ENCODE results near the gene TAP2.
"Not testable (repeated sequence)": the region's sequence is repeated elsewhere in the genome, so short reads cannot be mapped to it uniquely, and the experiment has no call there.

The TAP2 gene

DNA sequence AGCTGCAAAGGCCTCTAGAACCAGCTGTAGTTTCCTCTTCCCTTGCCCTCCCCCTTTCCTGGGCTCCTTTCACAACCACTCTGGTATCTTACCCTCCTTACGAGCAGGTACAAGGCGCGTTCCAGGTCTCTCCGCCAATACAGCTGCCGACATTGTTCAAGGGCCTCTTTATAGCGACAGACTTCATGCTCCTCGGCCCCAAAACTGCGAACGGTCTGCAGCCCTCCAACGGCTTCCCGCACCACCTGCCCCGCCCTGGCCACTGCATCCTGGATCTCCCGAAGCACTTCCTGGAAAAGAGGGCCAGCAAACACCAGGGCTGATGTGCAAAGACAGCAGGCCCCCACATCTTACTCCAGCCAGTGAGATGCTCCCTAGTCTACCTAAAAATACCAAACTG lies 6.0 kb downstream of the TAP2 start:
- DNase-seq: no peak

DNA sequence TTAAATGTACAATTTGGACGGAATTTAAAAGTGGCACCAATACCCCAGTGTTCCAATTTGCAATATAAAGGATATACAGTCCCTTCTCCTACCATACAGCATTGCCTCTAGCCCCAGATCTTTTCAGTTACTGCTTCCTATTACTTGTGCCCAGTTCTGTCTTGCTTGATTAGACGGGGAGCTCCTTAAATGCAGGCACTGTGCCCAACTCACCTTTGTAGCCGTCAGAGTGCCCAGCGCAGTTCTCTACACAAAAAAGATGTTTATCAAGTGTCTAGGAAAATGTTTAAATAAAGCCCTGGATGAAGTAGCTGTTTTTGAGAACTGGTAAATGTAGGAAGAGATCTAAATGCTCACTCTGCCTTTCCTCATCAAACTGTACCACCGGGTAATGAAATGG lies 7.6 kb downstream of the TAP2 start:
- no peak for DNase-seq

DNA sequence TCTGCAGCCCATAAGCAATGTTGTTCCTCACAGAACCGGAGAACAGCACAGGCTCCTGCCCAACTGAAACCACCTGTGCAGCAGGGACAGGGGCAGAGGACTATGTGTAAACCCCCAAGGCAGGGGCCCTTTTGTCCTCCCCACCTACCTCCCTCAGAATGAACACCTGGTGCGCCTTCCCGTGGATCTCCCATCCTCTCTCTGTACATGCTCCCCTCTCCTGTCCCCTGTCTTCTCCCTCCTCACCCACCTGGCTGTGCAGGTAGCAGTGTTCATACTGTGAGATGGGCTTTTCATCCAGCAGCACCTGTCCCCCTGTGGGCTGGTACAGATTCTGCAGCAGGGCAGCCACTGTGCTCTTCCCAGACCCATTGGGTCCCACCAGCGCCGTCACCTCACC lies 8.5 kb downstream of the TAP2 start:
- no peak for DNase-seq

DNA sequence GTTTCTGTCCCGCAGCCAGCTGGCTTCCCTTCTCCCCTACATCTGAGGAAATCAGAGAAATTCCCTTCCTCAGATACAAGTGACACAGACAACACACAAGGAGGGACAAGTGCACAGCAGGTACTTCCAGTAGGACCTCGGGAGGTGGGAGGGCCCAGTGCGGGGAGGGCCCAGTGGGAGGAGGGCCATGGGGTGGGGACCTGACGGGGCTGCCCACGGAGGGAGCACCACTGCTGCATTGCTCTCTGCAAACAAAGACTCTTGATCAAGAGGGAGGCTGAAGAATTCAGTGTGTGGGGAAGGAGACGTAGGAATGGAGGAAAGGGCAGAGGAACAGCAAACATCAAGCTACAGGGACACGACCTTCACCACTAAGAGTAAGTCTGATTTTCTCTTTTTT lies 9.0 kb downstream of the TAP2 start:
- no peak for DNase-seq

DNA sequence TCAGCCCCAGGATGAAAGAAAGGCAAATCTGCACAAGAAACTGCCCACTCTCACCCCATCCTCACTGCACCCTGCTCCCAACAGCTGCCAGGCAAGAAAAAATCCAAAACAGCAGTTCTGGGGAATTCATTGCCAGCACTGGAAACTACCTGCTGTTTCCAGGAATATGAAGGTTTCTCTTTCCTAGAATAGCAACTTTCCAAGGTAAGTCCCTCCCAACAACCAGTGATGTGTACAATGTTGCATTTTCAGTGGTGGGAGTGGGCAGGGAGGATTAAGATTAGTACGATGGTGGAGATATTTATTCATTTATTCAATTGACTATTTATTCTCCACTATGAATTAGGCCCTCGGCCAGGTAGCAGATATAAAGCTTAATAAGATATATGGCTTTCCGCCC lies 11.5 kb downstream of the TAP2 start:
- no peak for DNase-seq

DNA sequence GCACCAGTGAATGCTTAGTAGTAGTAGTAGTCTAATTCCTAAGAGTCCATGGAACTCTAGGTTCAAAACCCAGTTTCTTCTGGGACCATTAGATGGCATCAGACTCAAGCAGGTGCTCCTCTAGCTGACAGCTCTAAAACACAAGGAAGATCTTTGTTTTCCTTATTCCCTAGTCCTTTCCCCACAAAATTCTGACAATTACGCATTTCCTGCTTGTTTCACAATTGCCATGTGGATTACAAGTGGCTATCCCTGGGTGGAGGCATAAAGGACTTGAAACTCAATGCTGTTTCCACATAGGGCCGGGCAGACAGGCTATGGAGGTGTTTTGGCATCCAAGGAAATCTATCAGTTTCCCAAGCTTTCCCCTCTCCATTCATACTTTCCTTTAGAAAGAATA lies 12.6 kb downstream of the TAP2 start:
- no peak for DNase-seq

DNA sequence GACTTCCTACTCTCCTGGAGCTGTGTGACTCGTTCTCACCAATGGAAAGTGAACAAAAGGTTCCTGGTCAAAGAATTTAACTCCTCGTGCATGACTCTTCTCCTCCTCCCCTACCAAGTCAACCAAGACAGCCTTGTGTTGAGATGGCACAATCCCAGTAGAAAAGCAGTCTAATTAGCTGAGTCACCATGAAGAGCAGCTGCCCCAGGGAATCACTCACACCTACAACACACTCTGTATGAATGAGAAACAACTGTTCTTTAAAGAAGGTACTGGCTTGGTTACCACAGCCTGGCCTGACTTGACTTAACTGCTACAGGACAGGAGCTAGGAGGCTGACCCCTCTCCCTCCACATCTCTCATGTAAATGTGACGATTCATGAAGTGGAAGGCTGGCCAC lies 18.8 kb downstream of the TAP2 start:
- no peak for DNase-seq

DNA sequence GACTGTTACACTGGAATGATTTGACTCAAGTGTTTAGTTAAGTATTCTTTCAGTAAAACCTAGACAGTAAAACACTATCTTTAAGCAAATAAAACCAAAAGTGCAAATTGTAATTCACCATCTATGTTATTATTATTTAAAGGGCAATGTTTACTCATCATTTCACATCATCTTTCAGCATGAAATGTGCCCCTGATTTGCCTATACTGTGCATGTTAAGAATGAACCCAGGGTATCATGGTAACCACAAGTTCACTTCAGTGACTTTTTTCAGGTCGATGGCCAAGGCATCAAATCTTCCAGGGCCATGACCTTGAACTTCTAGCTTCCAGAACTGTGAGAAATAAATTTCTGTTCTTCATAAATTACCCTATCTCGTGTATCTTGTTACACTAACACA lies 19.7 kb downstream of the TAP2 start:
- no peak for DNase-seq

DNA sequence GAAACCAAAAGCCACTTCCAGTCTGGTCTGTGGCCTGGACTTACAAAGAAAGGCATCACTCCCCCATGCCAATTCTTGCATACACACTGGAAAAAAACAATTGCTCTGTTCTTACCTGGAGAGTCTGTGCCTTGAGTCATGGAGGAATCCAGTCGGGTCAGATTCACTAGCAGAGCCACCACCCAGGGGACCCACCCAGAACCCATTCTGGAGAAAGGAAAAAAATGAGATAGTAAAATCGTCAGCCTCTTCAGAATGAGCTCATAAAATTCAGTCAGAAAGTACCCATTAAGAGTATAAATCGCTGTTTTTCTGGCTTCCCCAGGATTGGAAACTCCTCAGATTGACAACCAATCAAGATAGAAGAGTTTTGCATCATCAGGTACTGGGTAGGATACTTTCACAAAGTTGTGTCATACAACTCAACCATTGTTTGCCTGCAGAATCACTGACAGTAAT lies 21.8 kb downstream of the TAP2 start, which contains the start of gene HLA-DOB:
HLA-DOB (minus strand) TSS at position 257 of the 459 bp plus-strand sequence; CDS start at position 206, 51 bp downstream.
- no peak for DNase-seq

DNA sequence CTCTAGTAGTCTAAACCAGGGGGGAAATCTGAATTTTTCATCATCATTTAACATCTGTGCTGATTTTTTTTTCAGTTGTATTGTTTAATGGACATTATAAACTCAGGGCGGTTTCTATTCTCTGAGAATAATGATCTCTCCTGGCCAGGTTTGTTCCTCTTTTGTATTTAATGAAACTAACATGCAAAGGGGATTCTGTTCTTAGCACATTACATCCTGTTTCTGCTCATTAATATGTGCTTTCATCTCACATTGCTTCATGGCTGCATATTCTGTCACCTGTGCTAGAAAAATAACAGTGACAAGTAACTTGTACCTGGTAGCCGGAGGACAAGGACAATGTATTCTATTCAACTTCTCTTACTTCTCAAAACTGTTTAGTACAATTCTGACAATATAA lies 22.5 kb downstream of the TAP2 start:
- DNase-seq: no peak

DNA sequence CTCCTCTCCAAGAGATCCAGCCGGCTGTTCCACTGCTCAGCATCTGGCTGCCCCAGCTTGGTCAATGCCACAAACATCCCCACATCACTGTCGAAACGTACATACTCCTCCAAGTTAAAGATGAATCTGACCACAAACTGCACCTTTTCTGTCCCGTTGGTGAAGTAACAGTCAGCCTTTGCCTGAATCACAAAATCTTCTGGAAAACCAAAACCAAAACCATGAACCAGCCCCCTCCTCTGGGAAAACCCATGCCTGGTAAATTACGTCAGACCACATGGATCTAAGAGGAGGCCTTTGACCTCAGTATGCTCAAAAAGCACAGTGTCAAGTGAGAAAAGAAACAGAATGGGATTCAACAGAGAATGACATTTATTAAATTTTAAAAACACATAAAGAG lies 23.4 kb downstream of the TAP2 start:
- no peak for DNase-seq

DNA sequence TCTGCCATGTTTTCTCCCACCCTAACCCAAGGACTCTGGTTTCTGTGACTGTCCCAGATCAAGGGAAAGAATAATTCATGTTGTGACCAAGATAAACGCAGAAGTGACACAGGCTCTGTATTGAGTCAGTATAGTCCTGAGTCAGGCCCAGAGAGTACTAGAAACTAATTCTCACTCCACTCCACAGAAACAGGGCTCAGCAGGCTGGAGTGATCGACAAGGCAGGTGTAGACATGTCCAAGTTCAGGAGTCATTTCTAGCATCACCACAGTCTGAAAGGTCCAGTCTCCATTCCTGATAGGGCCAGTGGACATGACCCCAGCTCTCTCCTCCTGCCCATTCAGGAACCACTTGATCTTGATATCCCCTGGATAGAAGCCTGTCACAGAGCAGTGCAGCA lies 24.4 kb downstream of the TAP2 start:
- DNase-seq: no peak

DNA sequence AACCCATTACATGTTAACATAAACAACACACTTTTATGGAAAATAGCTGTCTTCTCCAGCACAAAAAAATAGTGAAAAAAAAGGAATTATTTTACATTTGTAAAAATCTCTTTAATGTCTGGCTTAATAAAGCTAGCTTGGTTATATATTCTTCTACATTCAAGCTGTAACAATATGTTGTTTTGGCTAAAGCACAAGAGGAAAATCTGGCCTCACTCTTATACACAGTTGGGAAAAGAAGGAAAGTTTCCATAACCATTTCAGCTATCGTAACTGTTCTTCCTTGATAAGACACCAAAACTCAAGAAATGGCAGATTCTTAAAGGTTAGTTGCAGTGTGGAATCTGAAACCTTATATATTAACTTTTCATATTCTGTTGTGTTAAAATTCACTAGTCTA lies 29.4 kb downstream of the TAP2 start:
- DNase-seq: no peak

DNA sequence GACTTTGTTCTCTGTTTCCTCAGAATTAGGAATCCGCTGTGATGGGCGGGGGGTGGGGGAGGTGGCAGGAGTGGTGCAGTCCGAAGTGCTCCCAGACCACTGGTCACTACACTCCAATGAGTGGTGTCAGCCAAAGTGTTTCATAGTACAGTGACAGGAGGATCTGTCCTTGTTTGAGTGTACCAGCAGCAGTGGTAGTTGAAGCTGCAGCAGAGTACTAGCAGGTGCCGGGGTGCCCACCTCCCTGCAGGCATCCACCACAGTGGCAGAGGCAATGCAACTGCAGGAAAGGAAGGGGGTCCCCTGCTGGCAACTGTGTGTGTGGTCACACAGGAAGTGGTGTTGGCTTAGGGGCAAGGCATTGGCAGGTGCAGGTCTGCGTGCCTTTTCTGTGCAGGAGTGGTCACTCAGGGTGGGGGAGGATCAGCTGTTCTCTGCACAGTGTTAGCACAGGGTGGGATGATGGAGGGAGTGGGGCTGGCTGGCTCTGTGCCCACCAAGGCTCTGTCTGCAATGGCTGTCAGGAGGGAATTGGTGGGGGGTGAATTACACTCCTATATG lies 31.4 kb downstream of the TAP2 start:
- no peak for DNase-seq

DNA sequence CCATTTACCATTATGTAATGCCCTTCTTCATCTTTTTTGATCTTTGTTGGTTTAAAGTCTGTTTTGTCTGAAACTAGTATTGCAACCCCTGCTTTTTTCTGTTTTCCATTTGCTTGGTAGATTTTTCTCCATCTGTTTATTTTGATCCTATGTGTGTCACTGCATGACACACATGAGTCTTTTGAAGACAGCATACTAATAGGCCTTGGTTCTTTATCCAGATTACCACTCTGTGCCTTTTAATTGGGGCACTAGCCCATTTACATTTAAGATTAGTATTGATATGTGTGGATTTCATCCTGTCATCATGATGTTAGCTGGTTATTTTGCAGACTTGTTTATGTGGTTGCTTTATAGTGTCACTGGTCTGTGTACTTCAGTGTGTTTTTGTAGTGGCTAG lies 33.1 kb downstream of the TAP2 start:
- not testable (repeated sequence) for DNase-seq

DNA sequence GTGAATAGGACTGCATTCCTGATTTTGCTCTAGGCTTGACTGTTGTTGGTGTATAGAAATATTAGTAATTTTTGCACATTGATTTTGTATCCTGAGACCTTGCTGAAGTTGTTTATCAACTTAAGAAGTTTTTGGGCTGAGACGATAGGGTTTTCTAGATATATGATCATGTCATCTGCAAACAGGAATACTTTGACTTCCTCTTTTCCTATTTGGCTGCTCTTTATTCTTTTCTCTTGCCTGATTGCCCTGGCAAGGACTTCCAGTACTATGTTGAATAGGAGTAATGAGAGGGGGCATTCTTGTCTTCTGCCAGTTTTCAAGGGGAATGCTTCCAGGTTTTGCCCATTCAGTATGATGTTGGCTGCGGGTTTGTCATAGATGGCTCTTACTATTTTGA lies 35.1 kb downstream of the TAP2 start:
- DNase-seq: no peak

DNA sequence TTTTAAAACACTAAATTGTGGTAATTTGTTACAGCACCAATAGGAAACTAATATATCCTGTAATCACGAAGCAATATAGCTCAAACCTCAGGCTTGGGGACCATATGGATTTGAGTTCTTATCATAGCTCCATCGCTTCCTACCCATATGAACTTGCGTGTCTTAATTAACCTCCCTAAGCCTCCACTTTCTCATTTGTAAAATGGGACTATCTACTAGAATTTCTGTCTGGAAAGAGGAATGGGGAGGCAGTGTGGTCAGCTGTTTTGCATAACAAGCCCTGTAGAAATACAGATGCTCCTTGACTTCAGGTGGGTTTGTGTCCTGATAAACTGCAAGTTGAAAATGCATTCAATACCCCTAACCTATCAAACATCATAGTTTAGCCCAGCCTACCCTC lies 38.8 kb downstream of the TAP2 start:
- no peak for DNase-seq

DNA sequence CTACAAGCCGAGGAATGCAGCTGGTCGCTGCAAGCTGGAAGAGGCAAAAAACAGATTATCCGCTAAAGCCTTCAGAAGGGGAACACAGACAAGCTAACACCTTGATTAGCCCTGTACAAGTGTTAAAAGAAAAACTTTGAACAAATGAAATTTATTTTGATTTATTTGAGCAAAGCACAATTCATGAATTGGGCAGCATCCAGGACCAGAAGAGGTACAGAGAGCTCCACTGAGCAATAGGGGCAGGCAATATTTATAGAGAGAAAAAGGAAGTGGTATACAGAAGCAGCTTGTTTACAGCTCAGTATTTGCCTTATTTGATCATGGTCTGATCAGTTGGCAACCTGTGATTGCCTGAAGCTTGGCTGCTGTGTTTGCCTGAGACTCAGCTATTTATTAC lies 39.4 kb downstream of the TAP2 start:
- no peak for DNase-seq

DNA sequence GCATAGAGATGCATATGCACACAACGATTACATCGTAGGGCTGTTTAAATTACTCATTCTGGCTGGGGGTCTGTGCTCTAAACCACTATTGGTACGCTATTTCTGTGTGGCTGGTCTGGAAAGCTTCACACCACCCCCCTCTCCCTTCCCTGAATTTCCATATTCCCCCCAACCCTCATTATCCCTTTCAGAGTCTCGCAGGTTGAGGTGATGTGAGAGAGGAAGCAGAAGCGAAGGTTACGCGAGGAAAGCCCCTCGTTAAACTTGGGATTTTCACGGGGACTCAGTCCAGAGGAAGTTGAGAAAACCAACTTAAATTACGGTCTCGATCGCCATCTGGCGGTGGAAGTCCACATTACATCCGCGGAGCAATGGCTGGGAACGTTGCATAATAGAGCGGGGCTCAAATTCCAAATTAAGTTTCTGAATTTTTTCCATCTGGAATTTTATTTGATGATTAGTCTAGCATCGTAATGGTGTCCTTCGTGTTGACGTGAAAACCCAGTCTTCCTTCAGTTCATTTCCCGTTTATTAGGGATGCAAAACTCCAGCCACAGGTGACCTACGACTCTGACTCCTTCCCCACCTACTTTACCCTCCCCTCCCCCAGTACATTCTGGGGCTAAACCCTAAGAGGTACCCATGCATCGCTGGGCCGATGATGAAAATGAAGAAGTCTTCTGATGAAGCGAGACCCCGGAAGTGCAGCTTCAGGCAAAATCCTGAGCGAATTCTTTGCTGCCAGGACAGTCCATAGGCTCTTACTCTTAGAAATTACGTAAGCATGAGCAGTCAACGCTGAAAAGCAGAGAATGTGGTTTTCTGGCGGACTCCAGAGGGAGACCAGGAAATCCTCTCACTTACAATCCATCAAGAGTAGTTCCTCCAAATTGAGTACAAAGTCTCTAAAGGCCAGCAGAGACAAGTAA lies 41.4 kb downstream of the TAP2 start:
- peak; percentile 86 for DNase-seq

DNA sequence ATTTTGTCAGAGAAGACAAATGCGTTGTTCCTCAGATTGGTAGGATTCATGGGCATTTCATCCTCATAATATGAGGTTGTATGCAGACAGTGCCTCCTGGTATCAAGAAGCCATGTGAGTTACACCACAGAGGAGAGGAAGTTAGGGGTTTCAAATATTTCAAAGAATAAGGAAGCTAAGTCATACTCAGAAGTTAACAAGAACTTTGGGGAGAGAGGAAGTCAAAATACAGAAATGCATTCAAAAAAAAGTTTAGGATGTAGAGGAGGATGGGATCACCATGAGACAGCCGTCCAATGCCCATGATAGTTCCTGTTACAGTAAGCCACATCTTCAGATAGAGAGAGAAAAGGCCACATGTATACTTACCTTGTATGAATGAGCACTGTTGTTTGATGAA lies 44.0 kb downstream of the TAP2 start:
- no peak for DNase-seq

DNA sequence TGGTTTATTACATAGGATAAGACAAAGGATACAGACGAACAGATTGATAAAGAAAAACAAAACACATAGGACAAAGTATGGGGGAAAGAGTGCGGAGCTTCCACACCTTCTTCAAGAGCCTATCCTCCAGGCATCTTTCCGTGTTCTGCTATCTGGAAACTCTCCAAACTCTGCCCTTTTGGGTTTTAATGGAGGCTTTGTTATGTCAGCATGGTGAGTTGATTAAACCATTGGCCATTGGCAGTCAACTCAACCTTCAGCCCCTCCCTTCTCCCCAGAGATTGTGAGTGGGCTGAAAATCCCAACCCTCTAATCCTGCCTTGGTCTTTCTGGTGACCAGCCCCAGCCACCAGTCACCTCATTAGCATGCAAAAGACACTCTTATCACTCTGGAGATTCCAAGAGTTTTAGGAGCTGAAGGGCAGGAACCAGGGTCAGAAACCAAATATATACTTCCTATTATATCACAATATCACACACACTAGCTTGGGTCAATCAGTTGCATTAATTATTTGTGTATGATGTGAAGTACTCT lies 45.6 kb downstream of the TAP2 start:
- DNase-seq: no peak

DNA sequence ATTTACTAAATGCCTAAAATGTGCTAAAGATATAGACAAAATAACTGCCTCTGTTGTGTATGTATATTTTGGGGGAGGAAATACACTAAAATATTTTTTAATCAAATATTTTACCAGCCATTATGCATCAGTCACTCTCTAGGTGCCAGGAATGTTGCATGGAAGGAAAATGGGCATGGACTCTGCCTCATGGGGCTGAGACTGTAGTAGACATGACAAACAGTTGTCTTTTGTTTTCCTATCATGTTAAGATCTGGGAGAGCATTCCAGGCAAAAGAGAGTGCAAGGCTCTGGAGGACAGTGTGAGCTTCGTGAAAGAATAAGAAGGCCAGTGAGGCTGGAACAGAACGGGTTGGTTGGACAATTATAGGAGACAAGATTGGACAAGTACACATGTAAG lies 48.2 kb downstream of the TAP2 start:
- no peak for DNase-seq
